HepG2 (cell line): ENCODE measurements around the gene SLC4A11. TPM values are rescaled to one million over a fixed set of nuclear protein-coding genes. Genes with fewer than 3 reads are reported as not detected.

Experiments
- CC2D1A ChIP-seq: sonication (generic); formaldehyde crosslinking; IDR thresholded peaks from 2 replicates; pipeline ENCODE4 v1.8.1; 2023; ENCODE audit warnings: mild to moderate bottlenecking, missing genetic modification reagents
- DMAP1 ChIP-seq: IDR thresholded peaks from 2 replicates; pipeline ENCODE4 v1.6.1; 2016
- ELF1 ChIP-seq: sonication (generic); formaldehyde crosslinking; IDR thresholded peaks from 2 replicates; pipeline ENCODE4 v1.4.0; 2020; ENCODE audit warnings: missing genetic modification reagents
- ETV5 ChIP-seq: IDR thresholded peaks from 2 replicates; pipeline ENCODE4 v1.6.1; 2018; ENCODE audit warnings: missing biosample characterization, missing genetic modification reagents, inconsistent platforms, borderline replicate concordance
- GATAD2A ChIP-seq: IDR thresholded peaks from 2 replicates; pipeline ENCODE4 v1.6.1; 2016
- polyA plus RNA-seq, 8 experiments: library from polyadenylated mRNA; depleted of rRNA in 3 of 8; stranded (reverse) in 7 of 8; unstranded in 1 of 8; fragments of >200 nt; fragmentation: Illumina TruSeq in 4 of 8; extraction: Trizol in 4 of 8; gene quantifications; 2 replicates each; pipeline versions ENCODE4 v1.2.1 to v1.2.3, GENCODE V29; 2011 to 2016; ENCODE audit warnings: low read depth in 4 of 8, missing spikeins in 1 of 8, mixed read lengths in 1 of 8; ENCODE audit not compliant: insufficient read depth in 1 of 8
- total RNA-seq, 5 experiments: library from RNA; depleted of rRNA; stranded (reverse); fragments of >200 nt; fragmentation: Illumina TruSeq; extraction: Trizol; gene quantifications; 2 replicates each; pipeline ENCODE4 v1.2.3, GENCODE V29; 2016; ENCODE audit warnings: low read depth in 1 of 5
- TF ChIP-seq, protein P1 (sequence below): sonication (generic); formaldehyde crosslinking; IDR thresholded peaks from 2 replicates; pipeline ENCODE4 v1.4.0; 2020; ENCODE audit warnings: mild to moderate bottlenecking, missing genetic modification reagents
- TF ChIP-seq, protein P2 (sequence below): sonication (generic); formaldehyde crosslinking; IDR thresholded peaks from 2 replicates; pipeline ENCODE4 v1.5.0; 2020; ENCODE audit warnings: mild to moderate bottlenecking, missing genetic modification reagents, moderate library complexity
- TF ChIP-seq, protein P3 (sequence below): IDR thresholded peaks from 2 replicates; pipeline ENCODE4 v1.6.1; 2016; ENCODE audit warnings: low read depth

Gene SLC4A11
- total and polyA plus RNA-seq, 2 of the 13 experiments (the other 11 are each of a cell fraction or from before 2014, with no cell fraction given): 3.9 to 27.0 TPM

DNA sequence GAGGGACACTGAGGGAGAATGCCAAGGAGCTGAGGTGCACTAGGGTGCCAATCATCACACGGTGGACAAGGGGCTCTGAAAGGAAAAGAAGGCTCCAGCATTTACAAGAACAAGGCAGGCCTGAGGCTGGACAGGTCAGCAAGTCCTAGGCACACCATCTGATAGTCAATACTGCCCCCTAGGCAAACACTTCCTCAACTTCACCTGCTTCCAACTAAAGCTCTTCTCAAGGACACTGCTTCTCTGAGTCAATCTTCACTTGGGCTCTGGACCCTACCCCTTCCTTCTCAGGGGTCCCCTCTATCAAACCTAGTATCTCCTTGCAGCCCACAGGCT is 37.7 kb upstream of the SLC4A11 start (continued):
- TF ChIP-seq, protein P1, sequence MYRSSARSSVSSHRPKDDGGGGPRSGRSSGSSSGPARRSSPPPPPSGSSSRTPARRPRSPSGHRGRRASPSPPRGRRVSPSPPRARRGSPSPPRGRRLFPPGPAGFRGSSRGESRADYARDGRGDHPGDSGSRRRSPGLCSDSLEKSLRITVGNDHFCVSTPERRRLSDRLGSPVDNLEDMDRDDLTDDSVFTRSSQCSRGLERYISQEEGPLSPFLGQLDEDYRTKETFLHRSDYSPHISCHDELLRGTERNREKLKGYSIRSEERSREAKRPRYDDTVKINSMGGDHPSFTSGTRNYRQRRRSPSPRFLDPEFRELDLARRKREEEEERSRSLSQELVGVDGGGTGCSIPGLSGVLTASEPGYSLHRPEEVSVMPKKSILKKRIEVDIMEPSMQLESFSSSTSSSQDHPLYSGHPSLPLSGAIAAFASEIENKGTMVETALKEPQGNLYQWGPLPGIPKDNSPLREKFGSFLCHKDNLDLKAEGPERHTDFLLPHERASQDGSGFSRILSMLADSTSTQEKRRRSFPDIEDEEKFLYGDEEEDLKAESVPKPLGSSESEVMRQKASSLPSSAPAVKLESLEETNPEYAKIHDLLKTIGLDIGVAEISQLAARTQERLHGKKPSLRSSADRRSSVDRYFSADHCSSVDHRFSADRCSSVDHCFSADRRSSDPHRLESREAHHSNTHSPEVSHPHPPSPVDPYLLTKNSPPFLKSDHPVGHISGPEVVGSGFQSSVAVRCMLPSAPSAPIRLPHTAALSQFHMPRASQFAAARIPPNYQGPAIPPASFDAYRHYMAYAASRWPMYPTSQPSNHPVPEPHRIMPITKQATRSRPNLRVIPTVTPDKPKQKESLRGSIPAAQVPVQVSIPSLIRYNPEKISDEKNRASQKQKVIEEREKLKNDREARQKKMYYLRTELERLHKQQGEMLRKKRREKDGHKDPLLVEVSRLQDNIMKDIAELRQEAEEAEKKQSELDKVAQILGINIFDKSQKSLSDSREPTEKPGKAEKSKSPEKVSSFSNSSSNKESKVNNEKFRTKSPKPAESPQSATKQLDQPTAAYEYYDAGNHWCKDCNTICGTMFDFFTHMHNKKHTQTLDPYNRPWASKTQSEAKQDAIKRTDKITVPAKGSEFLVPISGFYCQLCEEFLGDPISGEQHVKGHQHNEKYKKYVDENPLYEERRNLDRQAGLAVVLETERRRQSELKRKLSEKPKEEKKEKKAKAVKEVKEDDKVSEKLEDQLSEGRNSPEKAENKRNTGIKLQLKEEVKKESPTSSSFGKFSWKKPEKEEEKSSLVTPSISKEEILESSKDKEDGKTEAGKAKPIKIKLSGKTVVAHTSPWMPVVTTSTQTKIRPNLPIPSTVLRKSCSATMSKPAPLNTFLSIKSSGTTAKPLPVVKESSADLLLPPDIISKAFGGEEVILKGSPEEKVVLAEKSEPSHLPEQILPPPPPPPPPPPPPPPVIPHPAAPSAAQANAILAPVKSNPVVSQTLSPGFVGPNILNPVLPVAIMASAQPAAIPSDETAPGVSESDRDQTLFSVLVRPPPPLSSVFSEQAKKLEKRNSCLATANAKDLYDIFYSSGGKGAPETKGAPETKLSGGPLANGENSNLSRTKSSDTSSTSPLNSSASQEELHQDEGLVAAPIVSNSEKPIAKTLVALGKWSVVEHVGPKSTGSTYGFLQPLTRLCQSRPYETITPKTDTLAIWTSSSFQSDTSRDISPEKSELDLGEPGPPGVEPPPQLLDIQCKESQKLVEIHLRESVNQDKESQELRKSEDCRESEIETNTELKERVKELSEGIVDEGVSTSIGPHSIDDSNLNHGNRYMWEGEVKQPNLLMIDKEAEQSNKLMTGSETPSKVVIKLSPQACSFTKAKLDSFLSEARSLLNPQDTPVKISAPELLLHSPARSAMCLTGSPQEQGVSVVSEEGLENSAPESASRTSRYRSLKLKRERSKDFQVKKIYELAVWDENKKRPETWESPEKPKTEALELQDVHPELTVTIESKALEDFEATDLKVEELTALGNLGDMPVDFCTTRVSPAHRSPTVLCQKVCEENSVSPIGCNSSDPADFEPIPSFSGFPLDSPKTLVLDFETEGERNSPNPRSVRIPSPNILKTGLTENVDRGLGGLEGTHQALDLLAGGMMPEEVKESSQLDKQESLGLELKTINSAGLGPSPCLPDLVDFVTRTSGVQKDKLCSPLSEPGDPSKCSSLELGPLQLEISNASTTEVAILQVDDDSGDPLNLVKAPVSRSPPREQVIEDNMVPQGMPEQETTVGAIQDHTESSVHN (CRISPR knock-in tag): no peak
- TF ChIP-seq GATAD2A (0 out of 2 replicates have a peak, but pooled peaks have one; percentile 23), ETV5 (CRISPR knock-in tag) (peak; percentile 26; the same call in 1 of the 2 replicates), ELF1 (peak; percentile 24; the same call in 1 of the 2 replicates), DMAP1 (CRISPR knock-in tag) (no peak), CC2D1A (CRISPR knock-in tag) (0 out of 2 replicates have a peak, but pooled peaks have one; percentile 60)
- TF ChIP-seq, protein P2, sequence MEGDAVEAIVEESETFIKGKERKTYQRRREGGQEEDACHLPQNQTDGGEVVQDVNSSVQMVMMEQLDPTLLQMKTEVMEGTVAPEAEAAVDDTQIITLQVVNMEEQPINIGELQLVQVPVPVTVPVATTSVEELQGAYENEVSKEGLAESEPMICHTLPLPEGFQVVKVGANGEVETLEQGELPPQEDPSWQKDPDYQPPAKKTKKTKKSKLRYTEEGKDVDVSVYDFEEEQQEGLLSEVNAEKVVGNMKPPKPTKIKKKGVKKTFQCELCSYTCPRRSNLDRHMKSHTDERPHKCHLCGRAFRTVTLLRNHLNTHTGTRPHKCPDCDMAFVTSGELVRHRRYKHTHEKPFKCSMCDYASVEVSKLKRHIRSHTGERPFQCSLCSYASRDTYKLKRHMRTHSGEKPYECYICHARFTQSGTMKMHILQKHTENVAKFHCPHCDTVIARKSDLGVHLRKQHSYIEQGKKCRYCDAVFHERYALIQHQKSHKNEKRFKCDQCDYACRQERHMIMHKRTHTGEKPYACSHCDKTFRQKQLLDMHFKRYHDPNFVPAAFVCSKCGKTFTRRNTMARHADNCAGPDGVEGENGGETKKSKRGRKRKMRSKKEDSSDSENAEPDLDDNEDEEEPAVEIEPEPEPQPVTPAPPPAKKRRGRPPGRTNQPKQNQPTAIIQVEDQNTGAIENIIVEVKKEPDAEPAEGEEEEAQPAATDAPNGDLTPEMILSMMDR (CRISPR knock-in tag): peak; percentile 87
- TF ChIP-seq, protein P3, sequence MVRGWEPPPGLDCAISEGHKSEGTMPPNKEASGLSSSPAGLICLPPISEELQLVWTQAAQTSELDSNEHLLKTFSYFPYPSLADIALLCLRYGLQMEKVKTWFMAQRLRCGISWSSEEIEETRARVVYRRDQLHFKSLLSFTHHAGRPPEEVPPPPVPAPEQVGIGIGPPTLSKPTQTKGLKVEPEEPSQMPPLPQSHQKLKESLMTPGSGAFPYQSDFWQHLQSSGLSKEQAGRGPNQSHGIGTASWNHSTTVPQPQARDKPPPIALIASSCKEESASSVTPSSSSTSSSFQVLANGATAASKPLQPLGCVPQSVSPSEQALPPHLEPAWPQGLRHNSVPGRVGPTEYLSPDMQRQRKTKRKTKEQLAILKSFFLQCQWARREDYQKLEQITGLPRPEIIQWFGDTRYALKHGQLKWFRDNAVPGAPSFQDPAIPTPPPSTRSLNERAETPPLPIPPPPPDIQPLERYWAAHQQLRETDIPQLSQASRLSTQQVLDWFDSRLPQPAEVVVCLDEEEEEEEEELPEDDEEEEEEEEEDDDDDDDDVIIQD (CRISPR knock-in tag): 0 out of 2 replicates have a peak, but pooled peaks have one; percentile 24
